Skeletal muscle cell (primary cell): ENCODE results near the gene USP5.
"Not testable (repeated sequence)": the region's sequence is repeated elsewhere in the genome, so short reads cannot be mapped to it uniquely, and the experiment has no call there.

Experiments used
- DNase-seq: peaks from one replicate; pipeline ENCODE4 v3.0.0-alpha.2; 2010; ENCODE audit warnings: low read depth
- H3K4me3 ChIP-seq: 2 replicates; pipeline ENCODE4 v1.5.1; 2011; ENCODE audit warnings: low read depth, mild to moderate bottlenecking, control low read depth, low read length, moderate library complexity

The USP5 gene

GRCh38 chr12:6879824-6880223, 27.9 kb downstream of the USP5 start:
- not testable (repeated sequence) for DNase-seq, H3K4me3 ChIP-seq

- H3K4me3 ChIP-seq, result no peak overlapping the region
- no peak for DNase-seq
These were observed 31.3 kb downstream of the USP5 start for GRCh38 chr12:6883252-6883651.

DNA sequence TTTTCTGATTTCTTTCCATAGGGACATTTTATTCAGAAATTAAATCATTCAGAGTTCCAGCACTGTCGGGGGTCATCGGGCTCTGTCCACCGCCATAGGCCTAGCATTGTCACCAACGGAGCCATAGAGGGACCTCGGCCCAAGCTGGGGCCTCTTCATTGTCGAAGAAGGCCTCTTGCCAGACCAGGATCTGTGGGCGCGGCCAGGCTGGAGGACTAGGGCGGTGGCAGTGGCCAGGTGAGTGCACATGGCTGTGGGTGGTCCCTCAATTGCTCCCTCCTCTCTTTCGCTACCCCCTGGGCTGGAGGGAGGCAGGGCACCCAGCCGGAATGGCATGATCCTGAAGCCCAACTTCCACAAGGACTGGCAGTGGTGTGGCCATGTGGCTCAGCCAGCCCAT, 31.7 kb downstream of the USP5 start:
- DNase-seq, result no peak
- H3K4me3 ChIP-seq, result no peak overlapping the region

DNA sequence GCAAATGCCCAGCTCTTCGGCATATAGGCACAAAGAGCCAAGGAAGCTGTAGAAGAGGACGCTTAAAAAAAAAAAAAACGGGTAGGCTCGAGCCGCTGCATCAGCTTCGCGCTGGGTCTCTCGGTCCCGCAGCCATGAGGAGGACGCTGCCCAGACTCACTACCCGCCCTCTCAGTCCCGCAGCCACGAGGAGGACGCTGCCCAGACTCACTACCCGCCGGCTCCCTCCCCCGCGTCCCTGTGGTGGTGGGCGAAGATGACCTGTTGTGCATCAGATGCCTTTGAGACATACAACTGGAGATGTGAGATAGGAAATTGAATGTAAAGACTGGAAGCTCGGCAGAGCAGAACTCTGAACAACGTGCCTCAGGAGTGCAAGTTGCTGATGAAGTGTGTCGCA, 32.6 kb downstream of the USP5 start:
- no peak for DNase-seq
- H3K4me3 ChIP-seq, result no peak overlapping the region

DNA sequence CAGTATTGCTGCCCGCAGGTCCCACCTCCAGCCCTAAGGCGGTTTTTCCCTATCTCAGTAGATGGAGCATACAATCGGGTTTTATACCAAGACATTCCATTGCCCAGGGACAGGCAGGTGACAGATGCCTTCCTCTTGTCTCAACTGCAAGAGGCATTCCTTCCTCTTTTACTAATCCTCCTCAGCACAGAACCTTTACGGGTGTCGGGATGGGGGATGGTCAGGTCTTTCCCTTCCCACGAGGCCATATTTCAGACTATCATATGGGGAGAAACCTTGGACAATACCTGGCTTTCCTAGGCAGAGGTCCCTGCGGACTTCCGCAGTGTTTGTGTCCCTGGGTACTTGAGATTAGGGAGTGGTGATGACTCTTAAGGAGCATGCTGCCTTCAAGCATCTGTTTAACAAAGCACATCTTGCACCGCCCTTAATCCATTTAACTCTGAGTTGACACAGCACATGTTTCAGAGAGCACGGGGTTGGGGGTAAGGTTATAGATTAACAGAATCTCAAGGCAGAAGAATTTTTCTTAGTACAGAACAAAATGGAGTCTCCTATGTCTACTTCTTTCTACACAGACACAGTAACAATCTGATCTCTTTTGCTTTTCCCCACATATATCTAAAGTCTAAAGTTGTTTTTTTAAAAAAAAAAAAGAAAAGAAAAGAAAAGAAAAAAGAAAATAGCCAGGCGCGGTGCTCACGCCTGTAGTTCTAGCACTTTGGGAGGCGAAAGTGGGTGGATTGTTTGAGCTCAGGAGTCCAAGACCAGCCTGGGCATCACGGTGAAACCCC, 34.5 kb downstream of the USP5 start:
- not testable (repeated sequence) for H3K4me3 ChIP-seq, DNase-seq

DNA sequence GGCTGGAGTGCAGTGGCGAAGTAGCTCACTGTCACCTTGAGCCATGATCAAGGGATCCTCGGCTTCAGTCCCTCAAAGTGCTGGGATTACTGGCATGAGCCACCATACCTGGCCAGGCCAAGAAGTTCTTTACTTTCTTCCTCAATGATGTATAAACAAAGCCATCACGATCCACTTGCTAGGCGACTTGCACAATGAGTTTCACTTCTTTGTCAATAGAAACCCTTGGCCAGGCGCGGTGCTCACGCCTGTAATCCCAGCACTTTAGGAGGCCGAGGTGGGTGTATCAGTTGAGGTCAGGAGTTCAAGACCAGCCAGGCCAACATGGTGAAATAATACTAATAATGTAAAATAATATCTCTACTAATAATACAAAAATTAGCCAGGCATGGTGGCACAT, 35.5 kb downstream of the USP5 start:
- DNase-seq, result no peak
- H3K4me3 ChIP-seq, result no peak overlapping the region

DNA sequence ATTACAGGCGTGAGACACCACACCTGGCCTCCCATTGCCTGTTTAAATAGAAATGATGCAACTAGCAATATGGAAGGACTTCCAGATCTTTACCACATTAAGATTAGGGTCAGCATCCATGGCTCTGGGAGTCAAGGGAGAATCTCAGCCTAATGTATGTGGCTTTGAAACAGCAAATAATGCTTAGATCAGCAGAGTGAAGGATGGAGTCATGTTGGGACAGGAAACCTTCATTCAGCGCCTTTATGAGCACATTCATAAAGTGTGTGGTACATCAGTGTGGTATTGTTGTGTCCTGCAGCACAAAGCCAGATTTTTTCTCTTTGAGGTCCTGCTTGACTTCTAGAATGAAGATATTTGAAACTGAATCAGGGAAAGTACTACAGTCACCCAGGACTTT, 36.4 kb downstream of the USP5 start:
- no peak overlapping the region for H3K4me3 ChIP-seq
- DNase-seq, result no peak

DNA sequence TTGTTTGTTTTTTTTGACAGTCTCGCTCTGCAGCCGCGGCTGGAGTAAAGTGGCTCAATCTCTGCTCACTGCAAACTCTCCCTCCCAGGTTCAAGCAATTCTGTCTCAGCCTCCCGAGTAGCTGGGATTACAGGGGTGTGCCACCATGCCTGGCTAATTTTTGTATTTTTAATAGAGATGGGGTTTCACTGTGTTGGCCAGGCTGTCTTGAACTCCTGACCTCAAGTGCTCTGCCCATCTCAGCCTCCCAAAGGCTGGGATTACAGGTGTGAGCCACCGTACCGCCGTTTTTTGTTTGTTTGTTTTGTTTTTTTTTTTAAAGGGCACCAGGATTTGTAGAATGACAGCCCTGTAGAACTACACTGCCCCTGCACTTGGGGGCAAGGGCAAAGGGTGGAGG, 36.8 kb downstream of the USP5 start:
- not testable (repeated sequence) for DNase-seq, H3K4me3 ChIP-seq

- not testable (repeated sequence) for H3K4me3 ChIP-seq, DNase-seq
These were observed 38.0 kb downstream of the USP5 start for GRCh38 chr12:6889775-6890573.

- peak; percentile 87 for DNase-seq
- peak overlapping the region; percentile 55 for H3K4me3 ChIP-seq
These were observed 39.1 kb downstream of the USP5 start for GRCh38 chr12:6890789-6891645.

GRCh38 chr12:6891646-6892001, 39.7 kb downstream of the USP5 start:
- no peak for DNase-seq
- peak overlapping the region; percentile 55 for H3K4me3 ChIP-seq

DNA sequence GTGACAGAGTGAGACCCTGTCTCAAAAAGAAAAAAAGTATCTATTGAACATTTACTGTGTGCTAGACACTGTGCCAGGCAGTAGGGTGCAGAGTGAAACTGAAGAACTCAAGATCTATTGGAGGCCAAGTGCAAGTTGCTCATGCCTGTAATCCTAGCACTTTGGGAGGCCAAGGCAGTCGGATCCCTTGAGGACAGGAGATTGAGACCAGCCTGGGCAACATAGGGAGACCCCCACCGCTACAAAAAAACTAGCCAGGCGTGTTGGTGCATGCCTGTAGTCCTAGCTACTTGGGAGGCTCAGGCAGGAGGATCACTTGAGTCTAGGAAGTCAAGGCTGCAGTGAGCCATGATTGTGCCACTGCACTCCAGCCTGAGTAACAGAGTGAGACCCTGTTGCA, 40.7 kb downstream of the USP5 start:
- H3K4me3 ChIP-seq, DNase-seq: not testable (repeated sequence)

DNA sequence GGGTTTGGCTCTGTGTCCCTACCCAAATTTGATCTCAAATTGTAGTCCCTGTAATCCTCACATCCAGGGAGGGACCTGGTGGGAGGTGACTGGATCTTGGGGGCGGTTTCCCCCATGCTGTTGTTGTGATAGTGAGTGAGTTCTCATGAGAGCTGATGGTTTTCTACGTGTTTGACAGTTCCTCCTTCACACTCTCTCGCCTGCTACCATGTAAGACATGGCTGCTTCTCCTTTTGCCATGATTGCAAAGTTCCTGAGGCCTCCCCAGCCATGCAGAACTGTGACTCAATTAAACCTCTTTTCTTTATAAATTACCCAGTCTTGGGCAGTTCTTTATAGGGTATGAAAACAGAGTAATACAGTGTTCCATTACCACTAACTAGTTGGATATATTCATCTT, 42.4 kb downstream of the USP5 start:
- no peak for DNase-seq
- no peak overlapping the region for H3K4me3 ChIP-seq

GRCh38 chr12:6896846-6897435, 45.0 kb downstream of the USP5 start:
- DNase-seq, result no peak
- H3K4me3 ChIP-seq, result no peak overlapping the region

DNA sequence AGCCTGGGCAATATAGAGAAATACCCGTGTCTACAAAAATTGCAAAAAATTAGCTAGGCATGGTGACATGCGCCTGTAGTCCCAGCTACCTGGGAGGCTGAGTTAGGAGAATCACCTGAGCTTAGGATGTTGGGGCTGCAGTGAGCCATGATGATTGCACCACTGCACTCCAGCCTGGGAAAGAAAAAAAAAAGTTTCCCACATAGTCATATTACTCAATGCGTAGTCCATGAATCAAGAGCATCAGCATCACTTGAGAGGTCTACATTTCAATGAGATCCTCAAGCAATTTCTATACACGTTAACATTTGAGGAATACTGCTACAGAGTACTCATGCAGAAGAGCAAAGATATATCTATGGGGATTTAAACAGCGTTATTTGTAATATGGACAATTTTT, 47.5 kb downstream of the USP5 start:
- no peak overlapping the region for H3K4me3 ChIP-seq
- DNase-seq, result no peak

DNA sequence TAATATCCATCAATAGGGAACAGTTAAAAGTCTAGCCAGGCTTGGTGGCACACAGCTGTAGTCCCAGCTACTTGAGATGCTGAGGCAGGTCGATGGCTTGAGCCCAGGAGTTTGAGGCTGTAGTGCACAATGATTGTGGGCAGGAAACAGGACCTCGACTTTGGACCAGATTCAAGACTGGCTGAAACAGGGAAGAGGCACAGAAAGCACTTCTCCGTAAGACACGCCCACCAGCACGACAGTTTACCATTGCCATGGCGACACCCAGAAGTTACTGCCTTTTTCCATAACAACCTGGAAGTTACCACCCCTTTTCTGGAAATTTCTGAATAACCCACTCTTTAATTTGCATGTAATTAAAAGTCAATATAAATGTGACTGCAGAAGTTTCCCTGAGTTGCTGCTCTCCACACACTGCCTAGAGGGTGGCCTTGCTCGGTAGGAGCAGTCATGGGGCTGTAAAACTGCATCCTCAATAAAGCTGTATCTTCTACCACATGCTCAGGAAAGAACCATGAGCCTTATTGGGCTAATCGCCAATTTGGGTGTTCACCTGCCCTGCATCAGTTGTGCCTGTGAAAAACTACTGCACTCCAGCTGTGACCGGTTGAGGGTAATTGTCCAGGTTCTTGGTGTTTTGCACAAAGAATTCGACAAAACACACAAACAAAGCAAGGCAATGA, 48.0 kb downstream of the USP5 start:
- no peak overlapping the region for H3K4me3 ChIP-seq
- DNase-seq, result no peak

DNA sequence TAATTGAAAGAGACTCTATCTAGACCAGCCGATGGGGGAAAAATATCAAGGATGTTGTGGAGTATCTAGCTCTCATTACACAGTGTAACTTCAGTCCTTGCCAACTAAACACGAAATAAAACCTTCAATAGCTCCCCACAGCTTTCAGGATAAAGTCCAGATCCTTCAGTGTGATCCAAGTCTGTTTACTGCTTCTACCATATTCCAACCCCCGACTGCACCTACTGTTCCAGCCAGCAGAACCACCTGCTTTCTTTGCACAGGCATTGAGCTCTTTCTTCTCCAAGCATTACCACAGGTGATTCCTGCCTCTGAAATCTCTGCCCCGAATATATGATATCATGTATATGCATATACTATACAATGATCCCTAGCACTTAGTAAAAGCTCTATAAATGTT, 50.5 kb downstream of the USP5 start:
- no peak overlapping the region for H3K4me3 ChIP-seq
- no peak for DNase-seq

DNA sequence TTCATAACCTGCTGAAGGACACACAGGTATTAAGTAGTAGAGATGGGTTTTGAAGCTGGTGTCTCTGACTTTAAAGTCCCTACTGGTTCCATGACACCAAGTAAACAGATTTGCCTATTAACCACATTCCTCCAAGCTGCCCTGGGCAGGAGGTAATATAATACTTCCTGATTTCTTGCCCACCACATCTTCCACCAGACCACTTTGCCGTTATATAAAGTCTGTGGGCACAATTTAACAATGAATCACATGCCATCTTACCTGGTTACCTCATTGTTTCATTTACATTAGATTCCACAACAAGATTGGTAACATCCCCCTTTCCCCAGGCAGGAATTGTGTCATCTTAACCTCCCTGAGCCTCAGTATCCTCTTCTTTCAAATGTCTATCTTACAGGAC, 51.8 kb downstream of the USP5 start:
- H3K4me3 ChIP-seq, result no peak overlapping the region
- DNase-seq, result no peak
